KBM-7 (cell line): ENCODE results near the gene SNAPIN.

Source experiments
- DNase-seq: peaks from one replicate; pipeline ENCODE4 v3.0.0-alpha.2; 2015
- in situ Hi-C: fragments of 300-500 bp; cut with MboI; formaldehyde crosslinking; loops from 2 replicates; pipeline ENCODE4 v1.14.3; 2020; ENCODE audit warnings: low sequenced_read_pairs, low pct_unique_long_range_greater_than_20kb, mixed read lengths

Gene SNAPIN, protein sequence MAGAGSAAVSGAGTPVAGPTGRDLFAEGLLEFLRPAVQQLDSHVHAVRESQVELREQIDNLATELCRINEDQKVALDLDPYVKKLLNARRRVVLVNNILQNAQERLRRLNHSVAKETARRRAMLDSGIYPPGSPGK

DNA sequence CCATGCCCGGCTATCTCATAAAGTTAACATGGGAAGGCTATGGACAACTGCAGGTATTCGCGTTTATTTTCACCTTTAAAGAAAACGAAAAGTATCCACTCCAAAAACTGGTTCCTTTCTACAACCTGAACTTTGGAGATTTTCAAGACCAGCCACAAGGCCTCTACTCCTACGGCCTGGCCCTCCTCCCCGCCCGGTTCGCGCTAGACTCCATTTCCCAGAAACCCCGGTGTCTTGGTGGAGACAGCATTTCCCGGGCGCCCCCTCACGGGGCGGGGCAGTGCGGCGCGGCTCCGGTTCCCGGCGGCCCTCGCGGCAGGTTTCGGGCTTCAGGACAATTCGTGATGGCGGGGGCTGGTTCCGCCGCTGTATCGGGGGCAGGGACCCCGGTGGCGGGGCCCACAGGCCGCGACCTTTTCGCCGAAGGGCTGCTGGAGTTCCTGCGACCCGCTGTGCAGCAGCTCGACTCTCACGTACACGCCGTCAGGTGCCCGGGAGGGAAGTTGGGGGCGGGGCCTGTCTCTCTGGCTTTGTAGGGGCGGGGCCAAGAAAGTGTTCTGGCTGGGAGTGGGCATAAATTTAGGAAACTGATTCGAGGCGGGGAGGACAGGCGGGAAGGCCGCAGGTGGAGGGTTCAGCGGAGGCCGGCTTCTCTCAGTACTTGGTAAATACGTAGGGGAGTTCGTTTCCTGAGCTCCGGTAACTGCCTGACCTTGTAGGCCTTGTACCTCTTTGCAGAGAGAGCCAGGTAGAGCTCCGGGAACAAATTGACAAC is at the start of gene SNAPIN:
SNAPIN (plus strand) TSS at position 304 of the 775 bp plus-strand sequence; CDS start at position 345, 41 bp downstream.
- in situ Hi-C loops, result no loop called here
- peak; percentile 93 for DNase-seq

DNA sequence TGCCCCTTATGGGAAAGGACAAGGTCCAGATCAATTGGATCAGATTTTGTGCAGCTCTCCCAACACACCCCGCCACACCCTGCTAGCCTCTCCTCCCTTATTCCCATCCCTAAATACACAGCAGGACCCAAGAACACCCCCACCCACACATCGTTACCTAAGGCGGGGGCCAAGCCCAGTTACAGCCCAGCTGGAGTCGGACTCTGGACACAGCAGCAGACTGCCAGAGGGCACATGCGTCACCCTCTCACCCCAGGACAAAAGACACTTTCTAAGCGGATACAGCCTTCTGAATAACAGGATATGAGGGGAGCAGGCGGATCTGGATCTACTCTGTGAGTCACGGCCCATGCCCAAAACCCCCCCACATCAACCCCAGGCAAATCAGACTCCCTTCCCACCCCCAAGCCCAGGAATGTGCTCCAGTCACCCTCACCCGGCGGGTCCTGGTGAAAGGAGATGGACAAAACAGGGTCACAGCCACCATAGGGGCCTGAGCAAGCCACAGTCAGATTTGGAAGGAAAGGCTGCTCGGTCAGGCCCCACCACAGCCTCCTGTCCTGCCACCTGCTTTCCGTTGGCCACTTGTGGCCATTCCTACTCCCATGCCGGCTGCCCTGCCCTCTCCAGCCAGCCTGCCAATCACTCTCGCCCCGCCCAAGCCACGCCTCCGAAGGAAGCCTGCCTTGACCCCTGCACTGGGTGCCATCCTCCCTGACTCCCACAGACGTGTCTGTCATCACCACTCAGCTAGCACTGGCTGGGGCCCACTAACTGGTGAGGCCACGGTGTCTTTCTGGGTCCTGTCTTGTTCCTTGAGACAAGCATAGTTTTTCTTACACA is 49.5 kb upstream of the SNAPIN start:
- in situ Hi-C loops, result no loop called here
- DNase-seq, result no peak

DNA sequence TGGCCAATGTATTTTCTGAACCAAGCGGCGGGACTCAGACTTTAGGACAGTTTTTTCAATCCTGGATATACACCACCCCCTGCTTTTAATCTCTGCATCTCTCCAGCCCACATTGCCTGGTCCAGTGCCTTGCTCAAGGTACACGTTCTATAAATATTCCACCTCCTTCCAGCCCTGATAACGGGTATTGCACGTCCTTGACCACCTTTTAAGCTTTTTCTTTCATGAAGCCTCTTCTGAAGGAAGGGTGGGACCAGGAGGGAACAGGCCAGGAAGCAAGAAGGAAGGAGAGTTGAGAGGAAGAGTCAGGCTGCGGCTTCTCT is 49.0 kb upstream of the SNAPIN start:
- in situ Hi-C loops, result no loop called here
- no peak for DNase-seq

GRCh38 chr1:153610334-153610733 is 48.2 kb upstream of the SNAPIN start:
- no peak for DNase-seq
- in situ Hi-C loops, result no loop called here

DNA sequence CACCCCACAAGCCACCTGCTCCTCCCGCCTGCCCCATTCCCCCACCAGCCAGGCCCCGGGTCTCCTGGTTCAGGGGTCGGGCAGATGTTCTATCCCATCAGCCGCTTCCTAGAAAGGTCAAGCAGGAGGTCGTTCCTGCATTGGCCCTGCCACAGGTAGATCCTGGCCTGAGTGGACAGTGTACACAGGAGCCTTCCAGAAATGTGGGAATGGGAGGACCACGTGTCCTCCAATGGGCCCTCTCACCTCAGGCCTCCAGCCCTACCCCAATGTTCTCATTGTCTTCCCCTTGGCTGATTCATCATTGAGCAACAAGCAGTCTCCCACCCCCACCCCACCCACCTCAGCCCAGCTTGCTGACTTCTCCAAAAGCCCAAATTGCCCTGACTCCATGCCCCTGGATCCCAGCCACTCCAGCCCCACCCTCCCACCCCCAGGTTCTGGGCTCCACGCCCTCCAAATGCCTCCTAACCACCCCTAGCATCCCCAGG is 47.6 kb upstream of the SNAPIN start:
- no peak for DNase-seq
- in situ Hi-C loops, result no loop called here

GRCh38 chr1:153611356-153611755 is 47.1 kb upstream of the SNAPIN start:
- in situ Hi-C loops, result no loop called here

DNA sequence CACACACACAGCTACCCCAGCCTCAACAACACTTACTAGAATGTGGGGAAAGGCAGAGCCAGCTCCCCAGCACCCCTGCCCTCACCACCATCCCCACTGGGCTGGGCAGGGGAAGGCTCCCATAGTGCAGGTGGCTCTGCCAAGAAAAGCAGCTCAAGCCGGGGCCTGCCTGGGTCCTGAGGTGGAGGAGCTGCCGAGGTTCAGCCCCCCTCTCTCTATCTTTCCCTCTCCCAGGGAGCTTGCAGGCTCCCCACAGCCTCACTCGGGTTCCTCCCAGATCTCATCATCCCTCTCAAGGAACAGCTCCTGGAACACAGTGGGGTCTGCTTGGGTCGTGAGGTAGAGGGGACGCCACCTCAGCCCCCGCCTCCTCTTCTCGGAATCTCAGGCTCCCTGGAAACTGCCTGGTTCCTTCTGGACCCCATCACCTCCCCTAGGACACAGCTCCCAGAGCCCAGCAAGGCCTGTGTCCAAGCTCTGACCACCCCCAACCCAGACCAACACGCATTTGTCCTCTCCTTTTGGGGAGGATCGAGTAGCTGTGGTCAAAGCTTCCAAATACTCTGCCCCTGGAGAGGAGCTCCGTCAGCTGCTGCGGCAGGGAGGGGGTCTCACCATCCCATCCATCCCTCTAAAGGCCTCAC is 46.3 kb upstream of the SNAPIN start:
- in situ Hi-C loops, result no loop called here
- DNase-seq, result no peak

More at GRCh38 chr1:153611356-153611755, 47.1 kb upstream of the SNAPIN start:
- no peak for DNase-seq

DNA sequence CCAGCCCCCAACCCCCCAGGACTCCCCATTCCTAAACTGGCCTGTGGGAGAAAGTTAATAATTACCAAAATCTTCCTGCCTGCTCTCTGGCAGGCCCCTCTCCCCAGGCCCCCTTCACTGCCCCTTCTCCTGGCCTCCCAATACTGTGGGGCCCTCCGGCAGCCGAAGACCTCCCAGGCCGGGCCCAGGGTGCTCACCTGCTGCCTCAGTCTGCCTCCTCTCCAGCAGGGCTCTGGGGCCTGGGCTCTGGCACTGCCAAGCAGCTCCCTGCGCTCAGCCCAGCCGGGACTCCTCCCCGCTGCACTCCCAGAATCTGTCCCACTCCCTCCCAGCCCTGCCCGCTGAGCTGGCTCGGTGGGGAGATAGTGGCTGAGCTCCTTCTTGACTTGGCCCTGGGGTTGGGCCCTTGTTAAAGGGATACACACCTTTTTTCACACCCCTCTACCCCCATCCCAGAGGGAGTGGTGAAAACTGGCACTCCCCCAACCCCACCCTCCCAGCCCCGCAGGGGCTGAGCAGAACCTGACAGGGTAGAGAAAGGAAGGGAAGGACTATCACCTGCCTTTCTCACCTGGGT is 45.7 kb upstream of the SNAPIN start, which contains the start of gene S100A16:
S100A16 (minus strand) TSS at position 383 of the 577 bp plus-strand sequence. CDS start 4,986 bp downstream, outside the sequence.
- no peak for DNase-seq
- in situ Hi-C loops, result no loop called here

GRCh38 chr1:153613406-153613805 is 45.1 kb upstream of the SNAPIN start:
- DNase-seq, result no peak
- in situ Hi-C loops, result no loop called here

DNA sequence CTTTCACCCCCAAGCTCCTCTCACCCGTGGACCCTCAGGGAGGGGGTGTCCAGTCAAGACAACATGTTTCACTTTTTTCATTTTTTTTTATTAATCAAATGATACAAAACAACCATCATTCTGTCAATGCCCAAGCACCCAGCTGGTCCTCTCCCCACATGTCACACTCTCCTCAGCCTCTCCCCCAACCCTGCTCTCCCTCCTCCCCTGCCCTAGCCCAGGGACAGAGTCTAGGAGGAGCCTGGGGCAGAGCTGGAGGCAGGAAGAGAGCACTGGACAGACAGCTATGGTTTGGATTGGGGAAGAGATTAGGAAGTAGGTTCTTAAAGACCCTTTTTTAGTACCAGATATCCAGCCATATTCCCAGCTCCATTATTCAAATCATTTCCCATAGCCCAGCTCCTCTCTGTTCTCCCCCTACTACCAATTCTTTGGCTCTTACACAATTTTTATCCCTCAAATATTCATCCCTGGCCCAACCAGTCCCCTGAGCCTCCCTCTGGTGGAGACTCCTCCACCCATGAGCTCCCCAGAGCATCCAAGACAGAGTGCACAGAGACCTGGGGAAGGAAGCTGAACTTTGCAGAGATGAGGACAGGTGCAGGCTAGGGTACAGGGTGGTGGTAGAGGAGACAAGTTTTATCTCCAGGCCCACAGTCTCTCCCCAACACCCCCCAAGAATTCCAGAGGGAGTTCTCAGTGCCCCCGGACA is 44.2 kb upstream of the SNAPIN start:
- in situ Hi-C loops, result no loop called here
- no peak for DNase-seq

GRCh38 chr1:153614906-153615305 is 43.6 kb upstream of the SNAPIN start:
- in situ Hi-C loops, result no loop called here
- DNase-seq, result no peak

GRCh38 chr1:153615406-153615805 is 43.1 kb upstream of the SNAPIN start:
- DNase-seq, result no peak
- in situ Hi-C loops, result no loop called here

GRCh38 chr1:153616144-153616916 is 42.2 kb upstream of the SNAPIN start, which contains the start of gene S100A14:
TSS of gene S100A14 (minus strand) at chr1:153616325. CDS start at chr1:153615858, 467 bp downstream.
- in situ Hi-C loops, result no loop called here
- DNase-seq, result no peak

- in situ Hi-C loops, result no loop called here
These were observed 41.6 kb upstream of the SNAPIN start for GRCh38 chr1:153616917-153617311.

DNA sequence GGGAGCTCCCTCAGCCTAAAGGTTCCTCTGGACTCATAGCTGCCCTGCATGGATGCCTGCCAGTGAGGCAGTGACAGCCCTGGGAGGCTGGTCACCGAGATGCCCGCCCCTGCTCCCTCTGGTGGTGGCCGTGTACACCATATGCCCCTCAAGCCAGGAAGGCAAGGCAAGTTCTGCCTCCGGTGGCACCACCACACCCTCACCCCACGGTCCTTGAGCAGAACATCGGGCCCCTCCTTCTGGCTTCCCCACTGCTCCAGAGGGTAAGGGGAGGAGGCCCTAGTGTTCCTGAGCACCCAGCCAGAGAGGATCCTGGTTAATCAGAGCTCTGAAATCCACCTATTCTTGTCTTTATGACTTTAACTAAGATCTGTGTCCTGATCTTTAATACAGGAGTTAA is 40.8 kb upstream of the SNAPIN start:
- no peak for DNase-seq
- in situ Hi-C loops, result no loop called here

More at GRCh38 chr1:153616917-153617311, 41.6 kb upstream of the SNAPIN start:
- no peak for DNase-seq

- DNase-seq, result no peak
- in situ Hi-C loops, result no loop called here
These were observed 39.3 kb upstream of the SNAPIN start for GRCh38 chr1:153619171-153619570.

DNA sequence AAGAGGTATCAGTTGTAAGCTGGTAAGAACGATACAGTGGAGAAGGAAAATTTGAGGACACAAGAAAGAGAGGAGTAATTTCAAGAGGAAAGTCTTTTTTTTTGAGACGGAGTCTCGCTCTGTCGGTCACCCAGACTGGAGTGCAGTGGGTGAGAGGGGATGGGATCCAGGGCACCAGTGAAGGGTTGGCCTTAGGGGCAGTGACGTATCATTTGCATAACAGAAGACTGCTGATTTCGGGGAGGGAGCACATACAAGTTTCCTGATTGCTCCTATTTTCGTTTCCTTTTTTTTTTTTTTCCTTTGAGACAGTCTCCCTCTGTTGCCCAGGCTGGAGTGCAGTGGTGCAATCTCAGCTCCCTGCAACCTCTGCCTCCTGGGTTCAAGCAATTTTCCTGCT is 35.4 kb upstream of the SNAPIN start:
- DNase-seq, result no peak
- in situ Hi-C loops, result no loop called here
